Calu3 (cell line): Measurements from ENCODE around the gene KIF25. TPM values are rescaled to one million over a fixed set of nuclear protein-coding genes. Genes with fewer than 3 reads are reported as not detected.

Source experiments
- BruUV-seq: library from RNA; stranded (reverse); fragments of 400-500 nt; replicated peaks from 2 replicates; lab custom pipeline; 2021; lab: Mats Ljungman, UMichigan
- CTCF ChIA-PET: fragments of 300-600 bp; sonication (Branson Sonifier 250); formaldehyde crosslinking; loops from one replicate; lab custom pipeline; 2022; ENCODE audit warnings: antibody characterized with exemption; lab: Charles Lee
- DNase-seq: peaks from one replicate; pipeline ENCODE4 v3.0.0; 2022
- H3K27ac Mint-ChIP-seq: one replicate; pipeline ENCODE4 v1.8.0; 2022; ENCODE audit warnings: mixed read lengths; ENCODE audit not compliant: unreplicated experiment
- H3K27me3 Mint-ChIP-seq: one replicate; pipeline ENCODE4 v1.8.0; 2022; ENCODE audit warnings: mixed read lengths; ENCODE audit not compliant: unreplicated experiment
- H3K36me3 Mint-ChIP-seq: one replicate; pipeline ENCODE4 v1.8.0; 2022; ENCODE audit warnings: mild to moderate bottlenecking, moderate library complexity, mixed read lengths; ENCODE audit not compliant: insufficient read depth, unreplicated experiment
- H3K4me1 Mint-ChIP-seq: one replicate; pipeline ENCODE4 v1.8.0; 2022; ENCODE audit warnings: mild to moderate bottlenecking, low read depth, mixed read lengths; ENCODE audit not compliant: unreplicated experiment
- H3K4me3 Mint-ChIP-seq: one replicate; pipeline ENCODE4 v1.8.0; 2022; ENCODE audit warnings: mild to moderate bottlenecking, low read depth, moderate library complexity, mixed read lengths; ENCODE audit not compliant: unreplicated experiment
- H3K9me3 Mint-ChIP-seq: one replicate; pipeline ENCODE4 v1.8.0; 2022; ENCODE audit warnings: low read depth, mixed read lengths; ENCODE audit not compliant: unreplicated experiment
- intact Hi-C: fragments of 100-400 bp; cut with micrococcal nuclease; formaldehyde crosslinking; loops from one replicate; pipeline ENCODE4 v1.10.0; 2022; ENCODE audit not compliant: unreplicated experiment
- total RNA-seq: library from RNA; stranded (reverse); gene quantifications from 2 replicates; pipeline ENCODE4 v1.2.3, GENCODE V29; 2022
- TF ChIP-seq, protein P1 (sequence below): fragments of 200-600 bp; IDR thresholded peaks from one replicate; pipeline ENCODE4 v1.8.0; 2022; ENCODE audit warnings: antibody characterized with exemption; ENCODE audit not compliant: unreplicated experiment

Gene KIF25
- total RNA-seq, 1 experiment from 2014 or later: not detected

DNA sequence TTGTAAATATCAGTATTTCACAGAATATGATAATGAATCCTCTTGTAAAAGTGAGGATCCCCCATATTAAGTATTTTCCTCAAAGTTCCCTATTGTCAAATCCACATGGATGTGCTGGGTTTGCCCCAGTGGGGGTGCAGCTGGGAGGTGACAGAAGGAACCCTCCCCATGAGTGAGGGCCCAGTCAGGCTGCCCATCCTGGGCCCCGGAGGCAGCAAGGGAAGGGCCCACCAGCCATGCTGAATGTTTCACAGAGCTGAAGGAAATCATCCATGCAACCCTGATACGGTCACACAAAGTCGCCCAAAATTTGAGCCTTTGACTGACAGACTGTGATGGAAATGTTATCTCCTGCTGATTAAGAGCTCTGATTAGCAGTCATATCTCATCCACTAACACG, 41.8 kb downstream of the KIF25 start:
- Mint-ChIP-seq H3K36me3 (peaks cover 16% of the 10 kb centered on the region), H3K9me3 (peaks cover 7% of the 10 kb centered on the region), H3K27me3 (peaks cover 14% of the 10 kb centered on the region), H3K27ac (no peak overlapping the region), H3K4me3 (no peak overlapping the region), H3K4me1 (peaks cover 22% of the 10 kb centered on the region)
- intact Hi-C loops: loop anchor here (10.0 kb wide), 2 partner anchors 74 to 104 kb away; no protein-coding TSS in a partner anchor
- TF ChIP-seq, protein P1, sequence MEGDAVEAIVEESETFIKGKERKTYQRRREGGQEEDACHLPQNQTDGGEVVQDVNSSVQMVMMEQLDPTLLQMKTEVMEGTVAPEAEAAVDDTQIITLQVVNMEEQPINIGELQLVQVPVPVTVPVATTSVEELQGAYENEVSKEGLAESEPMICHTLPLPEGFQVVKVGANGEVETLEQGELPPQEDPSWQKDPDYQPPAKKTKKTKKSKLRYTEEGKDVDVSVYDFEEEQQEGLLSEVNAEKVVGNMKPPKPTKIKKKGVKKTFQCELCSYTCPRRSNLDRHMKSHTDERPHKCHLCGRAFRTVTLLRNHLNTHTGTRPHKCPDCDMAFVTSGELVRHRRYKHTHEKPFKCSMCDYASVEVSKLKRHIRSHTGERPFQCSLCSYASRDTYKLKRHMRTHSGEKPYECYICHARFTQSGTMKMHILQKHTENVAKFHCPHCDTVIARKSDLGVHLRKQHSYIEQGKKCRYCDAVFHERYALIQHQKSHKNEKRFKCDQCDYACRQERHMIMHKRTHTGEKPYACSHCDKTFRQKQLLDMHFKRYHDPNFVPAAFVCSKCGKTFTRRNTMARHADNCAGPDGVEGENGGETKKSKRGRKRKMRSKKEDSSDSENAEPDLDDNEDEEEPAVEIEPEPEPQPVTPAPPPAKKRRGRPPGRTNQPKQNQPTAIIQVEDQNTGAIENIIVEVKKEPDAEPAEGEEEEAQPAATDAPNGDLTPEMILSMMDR: no peak
- CTCF ChIA-PET: no interaction called here
- BruUV-seq: no TSS peak
- no peak for DNase-seq

DNA sequence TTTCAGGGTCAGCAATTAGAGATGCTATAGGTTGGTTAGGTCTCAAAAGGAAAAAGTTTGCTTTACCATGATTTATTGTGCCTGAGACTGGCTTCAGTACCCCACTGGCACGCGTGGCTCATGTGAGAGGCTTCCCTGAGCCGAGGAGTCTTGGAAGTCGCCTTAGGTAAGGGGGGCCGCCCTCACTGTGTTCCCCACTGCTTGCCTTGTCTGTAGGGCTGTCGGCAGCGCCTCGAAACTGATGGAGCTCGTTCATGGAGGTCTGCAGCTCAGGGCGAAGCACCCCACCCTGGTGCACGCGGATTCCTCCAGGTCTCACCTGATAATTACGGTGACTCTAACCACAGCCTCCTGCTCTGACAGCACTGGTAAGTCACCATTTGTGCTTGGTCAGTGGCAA, 42.4 kb downstream of the KIF25 start:
- Mint-ChIP-seq H3K27me3 (peaks cover 13% of the 10 kb centered on the region), H3K4me1 (peaks cover 22% of the 10 kb centered on the region), H3K9me3 (peaks cover 7% of the 10 kb centered on the region), H3K4me3 (no peak overlapping the region), H3K36me3 (peaks cover 14% of the 10 kb centered on the region), H3K27ac (no peak overlapping the region)
- CTCF ChIA-PET: interaction anchor here (0.7 kb wide), 1 partner anchor 141 kb away, joined by 3 read pairs; no protein-coding TSS in a partner anchor
- TF ChIP-seq, protein P1: no peak
- BruUV-seq: no TSS peak
- DNase-seq: no peak
- intact Hi-C loops: loop anchor here (10.0 kb wide), 2 partner anchors 75 to 105 kb away; no protein-coding TSS in a partner anchor

DNA sequence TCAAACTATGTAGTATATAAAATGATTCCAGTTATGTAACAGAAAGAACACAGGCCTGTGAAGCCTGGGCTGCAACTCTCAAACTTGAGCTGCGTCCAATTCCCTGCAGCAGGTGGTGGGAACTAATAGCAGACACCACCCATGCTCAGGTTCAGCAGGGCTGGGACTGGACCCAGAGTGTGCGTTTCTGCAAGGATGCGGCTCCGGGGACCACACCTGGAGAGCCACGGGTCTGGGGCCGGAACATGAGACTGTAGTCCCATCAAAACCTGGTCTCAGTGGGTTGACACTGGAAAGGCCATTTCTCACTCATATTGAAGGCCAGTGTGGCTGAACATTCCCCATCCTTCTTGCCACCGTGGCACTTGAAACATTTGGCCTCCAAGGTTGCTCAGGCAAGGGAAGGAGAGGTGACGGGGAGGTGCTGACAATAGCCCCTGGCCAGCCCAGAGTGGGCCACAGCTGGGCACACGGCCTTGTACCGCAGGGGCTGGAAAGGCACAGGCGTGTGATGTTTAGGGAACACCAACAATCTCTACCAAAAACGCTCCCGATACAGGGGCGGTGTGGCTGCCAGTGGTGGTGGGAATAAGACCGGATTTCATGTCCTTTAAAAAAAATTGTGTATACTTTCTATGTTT, 43.5 kb downstream of the KIF25 start:
- no peak overlapping the region for H3K4me3 Mint-ChIP-seq
- TF ChIP-seq, protein P1: no peak
- intact Hi-C loops: no loop called here
- CTCF ChIA-PET: no interaction called here
- H3K4me1 Mint-ChIP-seq: peaks cover 17% of the 10 kb centered on the region
- no peak for DNase-seq
- H3K27me3 Mint-ChIP-seq: peaks cover 2% of the 10 kb centered on the region
- no peak overlapping the region for H3K27ac Mint-ChIP-seq
- H3K36me3 Mint-ChIP-seq: peaks cover 3% of the 10 kb centered on the region
- no TSS peak for BruUV-seq
- peaks cover 7% of the 10 kb centered on the region for H3K9me3 Mint-ChIP-seq

DNA sequence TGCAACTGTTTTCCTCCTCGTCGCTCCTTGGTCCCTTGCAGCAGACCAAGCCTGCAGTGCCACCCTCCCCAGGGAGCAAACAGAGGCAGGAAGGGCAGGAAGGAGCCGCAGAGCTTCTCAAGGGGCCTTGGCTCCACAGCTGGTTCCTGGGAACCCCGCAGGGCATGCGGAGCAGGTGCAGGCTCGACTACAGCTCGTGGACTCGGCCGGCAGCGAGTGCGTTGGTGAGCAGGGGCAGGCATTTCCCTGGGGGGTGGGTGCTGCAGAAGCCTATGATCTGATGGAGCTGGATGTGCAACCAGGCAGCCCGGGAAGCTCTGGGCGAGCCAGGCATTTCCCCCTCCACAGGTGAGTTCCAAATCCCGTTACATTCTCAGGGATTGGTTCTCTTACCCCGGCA, 44.5 kb downstream of the KIF25 start:
- CTCF ChIA-PET: no interaction called here
- DNase-seq: no peak
- Mint-ChIP-seq H3K9me3 (peaks cover 7% of the 10 kb centered on the region), H3K4me3 (no peak overlapping the region), H3K27me3 (no peaks in the 10 kb centered on the region), H3K36me3 (no peaks in the 10 kb centered on the region), H3K4me1 (peaks cover 10% of the 10 kb centered on the region), H3K27ac (no peak overlapping the region)
- no TSS peak for BruUV-seq
- TF ChIP-seq, protein P1: no peak
- intact Hi-C loops: no loop called here
